HCT116 (cell line): ENCODE data around the gene TAPT1. TPM values are rescaled to one million over a fixed set of nuclear protein-coding genes. Genes with fewer than 3 reads are reported as not detected.
A peak's percentile ranks its signal among the peaks of the same experiment; 100 is the strongest.

Source experiments
- ATAC-seq: fragments of 200-7000 bp; cut with Tn5 transposase; 2 replicates; pipeline ENCODE4 v1.9.1; 2020; ENCODE audit warnings: mild to moderate bottlenecking, moderate library complexity
- BruUV-seq: library from RNA; stranded (reverse); fragments of 400-500 nt; replicated peaks from 2 replicates; lab custom pipeline; 2021; lab: Mats Ljungman, UMichigan
- CTCF ChIA-PET: fragments of 300-600 bp; sonication (Branson Sonifier 250); formaldehyde crosslinking; loops from one replicate; lab custom pipeline; 2021; ENCODE audit warnings: antibody characterized with exemption; lab: Charles Lee
- POLR2A ChIA-PET: fragments of 300-600, 350-600 bp; sonication (Branson Sonifier 250); formaldehyde crosslinking; loops from one replicate; lab custom pipeline; 2021; ENCODE audit warnings: antibody characterized with exemption; lab: Charles Lee
- RAD21 ChIA-PET, 2 experiments: fragments of 300-600 bp; sonication (Branson Sonifier 250); formaldehyde crosslinking; loops; one replicate each; lab custom pipeline; 2023; ENCODE audit warnings: low total read pairs in 2 of 2; ENCODE audit not compliant: uncharacterized antibody in 2 of 2, unreplicated experiment in 2 of 2, low non-redundant PET in 1 of 2; lab: Charles Lee
- DNase-seq: peaks from one replicate; pipeline ENCODE4 v3.0.0-alpha.2; 2010; ENCODE audit warnings: low read depth, low spot score
- H2AFZ ChIP-seq: fragments of 200-600 bp; shearing (Covaris generic), sonication (generic); 2 replicates; pipeline ENCODE4 v1.6.1; 2017; ENCODE audit warnings: low read depth, mixed run types, mixed read lengths, antibody characterized with exemption, low read length; ENCODE audit not compliant: poor library complexity, severe bottlenecking
- H3K27ac ChIP-seq: 2 replicates; pipeline ENCODE4 v1.5.1; 2012; ENCODE audit warnings: low read depth, low read length
- H3K27me3 ChIP-seq: fragments of 200-600 bp; sonication (generic); 2 replicates; pipeline ENCODE4 v1.6.1; 2016; ENCODE audit warnings: mixed run types, low read length, mixed read lengths; ENCODE audit not compliant: insufficient read depth
- H3K36me3 ChIP-seq, 2 experiments: fragments of 200-500 bp in 1 of 2; fragments of 200-600 bp in 1 of 2; sonication (Bioruptor generic) in 1 of 2; sonication (generic) in 1 of 2; 2 replicates each; pipeline versions ENCODE4 v1.5.1 to v1.6.1; 2014 to 2016; ENCODE audit warnings: low read length in 2 of 2, inconsistent platforms in 1 of 2, mixed read lengths in 1 of 2, mixed run types in 1 of 2; ENCODE audit not compliant: insufficient read depth in 2 of 2, control insufficient read depth in 1 of 2
- H3K4me1 ChIP-seq, 2 experiments: fragments of 200-600 bp in 1 of 2; sonication (generic) in 1 of 2; 2 replicates each; pipeline versions ENCODE4 v1.5.1 to v1.6.1; 2012 to 2017; ENCODE audit warnings: low read length in 2 of 2, inconsistent platforms in 1 of 2, mild to moderate bottlenecking in 1 of 2, mixed read lengths in 1 of 2, mixed run types in 1 of 2, moderate library complexity in 1 of 2; ENCODE audit not compliant: insufficient read depth in 2 of 2, control insufficient read depth in 1 of 2
- H3K4me2 ChIP-seq: fragments of 200-600 bp; sonication (generic); 2 replicates; pipeline ENCODE4 v1.6.1; 2017; ENCODE audit warnings: mixed run types, low read length, mixed read lengths
- H3K4me3 ChIP-seq, 2 experiments: fragments of 200-600 bp in 1 of 2; sonication (generic) in 1 of 2; replicated peaks in 1 of 2; 2 replicates each; pipeline ENCODE4 v1.5.1; 2011 to 2016; ENCODE audit warnings: low read length in 2 of 2, control low read depth in 1 of 2, low read depth in 1 of 2, mild to moderate bottlenecking in 1 of 2, mixed read lengths in 1 of 2, mixed run types in 1 of 2
- H3K79me2 ChIP-seq: fragments of 200-600 bp; sonication (generic); 2 replicates; pipeline ENCODE4 v1.6.1; 2017; ENCODE audit warnings: mild to moderate bottlenecking, mixed run types, low read length, moderate library complexity, mixed read lengths; ENCODE audit not compliant: insufficient read depth
- H3K9ac ChIP-seq: fragments of 200-600 bp; sonication (generic); 2 replicates; pipeline ENCODE4 v1.6.1; 2016; ENCODE audit warnings: low read length, mixed read lengths
- H3K9me2 ChIP-seq: fragments of 200-600 bp; sonication (generic), shearing (Covaris generic); 2 replicates; pipeline ENCODE4 v1.6.1; 2017; ENCODE audit warnings: mixed run types, mild to moderate bottlenecking, moderate library complexity; ENCODE audit not compliant: insufficient read depth
- H3K9me3 ChIP-seq, 2 experiments: fragments of 200-500 bp in 1 of 2; fragments of 200-600 bp in 1 of 2; sonication (Bioruptor generic) in 1 of 2; sonication (generic) in 1 of 2; 2 replicates each; pipeline ENCODE4 v1.6.1; 2014 to 2017; ENCODE audit warnings: low read length in 2 of 2, mixed read lengths in 2 of 2, inconsistent platforms in 1 of 2, low read depth in 1 of 2, mild to moderate bottlenecking in 1 of 2, mixed run types in 1 of 2, moderate library complexity in 1 of 2; ENCODE audit not compliant: control insufficient read depth in 1 of 2, insufficient read depth in 1 of 2
- H4K20me1 ChIP-seq: fragments of 200-600 bp; sonication (generic), shearing (Covaris generic); 2 replicates; pipeline ENCODE4 v1.6.1; 2017; ENCODE audit warnings: mixed run types, mild to moderate bottlenecking, moderate library complexity; ENCODE audit not compliant: insufficient read depth
- ATF3 ChIP-seq: IDR thresholded peaks from 2 replicates; pipeline ENCODE4 v1.6.1; 2012
- CBX3 ChIP-seq: IDR thresholded peaks from 2 replicates; pipeline ENCODE4 v1.6.1; 2012; ENCODE audit warnings: low read depth
- CEBPB ChIP-seq: IDR thresholded peaks from 2 replicates; pipeline ENCODE4 v1.6.1; 2012; ENCODE audit warnings: low read depth
- JUND ChIP-seq: IDR thresholded peaks from 2 replicates; pipeline ENCODE4 v1.6.1; 2012
- MAX ChIP-seq: IDR thresholded peaks from 2 replicates; pipeline ENCODE4 v1.6.1; 2012
- POLR2AphosphoS5 ChIP-seq: IDR thresholded peaks from 2 replicates; pipeline ENCODE4 v1.6.1; 2011; ENCODE audit warnings: mild to moderate bottlenecking, low read depth, low read length, moderate library complexity
- SP1 ChIP-seq: IDR thresholded peaks from 2 replicates; pipeline ENCODE4 v1.6.1; 2012; ENCODE audit warnings: low read depth
- ZNF274 ChIP-seq: fragments of 200-500 bp; sonication (Bioruptor generic); IDR thresholded peaks from 2 replicates; pipeline ENCODE4 v1.6.1; 2014; ENCODE audit warnings: mild to moderate bottlenecking, low read depth, low read length, inconsistent platforms
- intact Hi-C: fragments of 100-400 bp; cut with micrococcal nuclease; formaldehyde crosslinking; loops from 2 replicates; pipeline ENCODE4 v1.10.0; 2022
- total RNA-seq: library from RNA; stranded (reverse); gene quantifications from one replicate; pipeline ENCODE4 v1.2.1, GENCODE V29; 2021; ENCODE audit not compliant: unreplicated experiment

Gene TAPT1
- total RNA-seq, 1 experiment from 2014 or later, result 11.7 TPM

- POLR2A ChIA-PET, result no interaction called here
- H3K9ac ChIP-seq, result no peak overlapping the region
Observed at GRCh38 chr4:16142598-16143310, 83.5 kb downstream of the TAPT1 start.

GRCh38 chr4:16140879-16141249 lies 85.4 kb downstream of the TAPT1 start:
- Histone ChIP-seq H3K27ac (peak overlapping the region; percentile 11; the same call in 1 of the 2 replicates), H3K79me2 (no peaks in the 10 kb centered on the region), H3K4me3 (no peak overlapping the region), H3K36me3 (no peaks in the 10 kb centered on the region), H3K9me3 (no peaks in the 10 kb centered on the region), H2AFZ (no peak overlapping the region), H4K20me1 (no peaks in the 10 kb centered on the region), H3K9me2 (no peaks in the 10 kb centered on the region), H3K4me2 (peak overlapping the region; percentile 35), H3K27me3 (no peaks in the 10 kb centered on the region), H3K9ac (no peak overlapping the region), H3K4me1 (peaks cover 17 to 27% of the 10 kb centered on the region in 2 experiments)
- DNase-seq (peak; percentile 75), ATAC-seq (peak; percentile 92)
- RAD21 ChIA-PET, result no interaction called here
- CTCF ChIA-PET, result no interaction called here
- no TSS peak for BruUV-seq
- POLR2A ChIA-PET, result no interaction called here
- TF ChIP-seq ZNF274, result no peak
- TF ChIP-seq CBX3, result 0 out of 2 replicates have a peak, but pooled peaks have one; percentile 49
- peak; percentile 55; the same call in 1 of the 2 replicates for TF ChIP-seq POLR2AphosphoS5
- peak; percentile 75; the same call in 1 of the 2 replicates for TF ChIP-seq CEBPB
- peak; percentile 46 for TF ChIP-seq JUND
- TF ChIP-seq SP1, result peak; percentile 60
- TF ChIP-seq ATF3, result no peak
- intact Hi-C loops, result no loop called here

More at GRCh38 chr4:16142598-16143310, 83.5 kb downstream of the TAPT1 start:
- Histone ChIP-seq H3K9me2 (no peaks in the 10 kb centered on the region), H2AFZ (no peak overlapping the region), H3K4me2 (no peak overlapping the region), H3K4me1 (peaks cover 17 to 27% of the 10 kb centered on the region in 2 experiments), H3K27me3 (no peaks in the 10 kb centered on the region), H3K4me3 (no peak overlapping the region), H3K36me3 (no peaks in the 10 kb centered on the region), H4K20me1 (no peaks in the 10 kb centered on the region), H3K27ac (no peak overlapping the region), H3K9me3 (no peaks in the 10 kb centered on the region), H3K79me2 (no peaks in the 10 kb centered on the region)
- intact Hi-C loops, result no loop called here
- TF ChIP-seq MAX (no peak), CEBPB (no peak)
- RAD21 ChIA-PET, result no interaction called here
- no TSS peak for BruUV-seq
- DNase-seq (no peak), ATAC-seq (no peak)
- CTCF ChIA-PET, result no interaction called here
